GM12891 (cell line): ENCODE data around the gene ADAMTS4.

Experiments used
- DNase-seq: peaks from one replicate; pipeline ENCODE4 v3.0.0; 2011; ENCODE audit warnings: low spot score; ENCODE audit not compliant: insufficient read length
- FAIRE-seq: peaks from 2 replicates; lab custom pipeline; 2011; peaks lifted over from hg19 to GRCh38; lab: Jason Lieb, UNC
- PAX5 ChIP-seq: IDR thresholded peaks from 2 replicates; pipeline ENCODE4 v1.6.1; 2011; ENCODE audit warnings: low read length, moderate library complexity, mild to moderate bottlenecking; ENCODE audit not compliant: insufficient read depth, severe bottlenecking
- POLR2A ChIP-seq: IDR thresholded peaks from 2 replicates; pipeline ENCODE4 v1.6.1; 2011; ENCODE audit warnings: low read depth, low read length, control low read depth
- POLR2AphosphoS5 ChIP-seq: IDR thresholded peaks from 2 replicates; pipeline ENCODE4 v1.6.1; 2011; ENCODE audit warnings: low read depth, low read length, control low read depth
- POU2F2 ChIP-seq: IDR thresholded peaks from 2 replicates; pipeline ENCODE4 v1.6.1; 2011; ENCODE audit warnings: low read depth, mild to moderate bottlenecking, control low read depth, low read length, moderate library complexity
- SPI1 ChIP-seq: IDR thresholded peaks from 2 replicates; pipeline ENCODE4 v1.6.1; 2011; ENCODE audit warnings: low read depth, low read length, control low read depth
- TAF1 ChIP-seq: IDR thresholded peaks from 2 replicates; pipeline ENCODE4 v1.6.1; 2011; ENCODE audit warnings: low read depth, low read length, control low read depth

The ADAMTS4 gene

GRCh38 chr1:161153682-161154337 lies 45.0 kb downstream of the ADAMTS4 start, which contains the start of gene UFC1:
Gene UFC1 (plus strand): TSS chr1:161153978. CDS start chr1:161153998, 20 bp downstream.
- peak; percentile 78 for DNase-seq
- FAIRE-seq: peak; percentile 94
- TF ChIP-seq POLR2A: peak; percentile 95
- peak; percentile 96 for TF ChIP-seq POLR2AphosphoS5
- TF ChIP-seq PAX5: no peak
- peak; percentile 79 for TF ChIP-seq SPI1
- TF ChIP-seq POU2F2: peak; percentile 67
- TF ChIP-seq TAF1: peak; percentile 97

- TF ChIP-seq SPI1 (no peak), POLR2AphosphoS5 (no peak), TAF1 (no peak)
- DNase-seq: no peak
- no peak for FAIRE-seq
Measured at GRCh38 chr1:161153176-161153575, 45.7 kb downstream of the ADAMTS4 start.

DNA sequence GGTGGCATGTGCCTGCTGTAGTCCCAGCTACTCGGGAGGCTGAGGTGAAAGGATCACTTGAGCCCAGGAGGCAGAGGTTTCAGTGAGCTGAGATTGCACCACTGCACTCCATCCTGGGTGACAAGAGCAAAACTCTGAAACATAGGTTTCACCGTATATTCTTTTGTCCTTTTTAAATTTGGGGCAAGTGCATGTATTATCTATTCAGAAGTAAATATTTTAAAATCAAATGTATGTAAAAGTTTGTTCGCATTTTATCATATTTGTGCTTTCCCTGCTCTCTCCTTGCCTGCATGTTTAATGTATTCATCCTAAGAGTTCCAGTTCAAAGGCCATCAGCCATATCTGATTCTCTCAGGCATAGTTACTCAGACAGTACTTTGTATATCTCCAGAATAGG lies 53.0 kb downstream of the ADAMTS4 start:
- TF ChIP-seq SPI1 (no peak), PAX5 (no peak), TAF1 (no peak), POU2F2 (no peak), POLR2A (no peak), POLR2AphosphoS5 (no peak)
- FAIRE-seq (no peak), DNase-seq (no peak)

- DNase-seq (no peak), FAIRE-seq (no peak)
- no peak for TF ChIP-seq POU2F2
- no peak for TF ChIP-seq PAX5
- no peak for TF ChIP-seq POLR2AphosphoS5
- no peak for TF ChIP-seq SPI1
- no peak for TF ChIP-seq POLR2A
- TF ChIP-seq TAF1: no peak
Measured at GRCh38 chr1:161140755-161141400, 58.0 kb downstream of the ADAMTS4 start.

DNA sequence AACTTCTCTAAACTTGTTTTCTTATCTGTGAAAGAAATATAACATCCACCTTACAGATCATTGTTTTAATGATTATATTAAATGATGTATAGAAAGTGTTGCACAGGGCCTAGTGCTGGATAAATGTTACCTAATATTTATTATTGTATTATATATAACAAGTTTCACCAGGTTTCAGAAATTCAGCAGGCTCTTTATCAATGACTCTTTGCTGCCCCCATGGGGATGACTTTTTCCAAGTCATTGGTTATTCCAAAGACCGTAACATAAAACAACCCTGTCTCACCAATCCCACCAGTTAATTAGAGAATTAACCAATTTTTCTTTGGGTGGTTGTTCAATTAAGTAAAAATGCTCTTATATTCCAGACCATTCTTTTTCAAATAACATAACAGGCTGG lies 59.1 kb downstream of the ADAMTS4 start:
- TF ChIP-seq PAX5 (no peak), SPI1 (no peak), TAF1 (no peak), POU2F2 (no peak), POLR2AphosphoS5 (no peak), POLR2A (no peak)
- no peak for DNase-seq
- FAIRE-seq: no peak

DNA sequence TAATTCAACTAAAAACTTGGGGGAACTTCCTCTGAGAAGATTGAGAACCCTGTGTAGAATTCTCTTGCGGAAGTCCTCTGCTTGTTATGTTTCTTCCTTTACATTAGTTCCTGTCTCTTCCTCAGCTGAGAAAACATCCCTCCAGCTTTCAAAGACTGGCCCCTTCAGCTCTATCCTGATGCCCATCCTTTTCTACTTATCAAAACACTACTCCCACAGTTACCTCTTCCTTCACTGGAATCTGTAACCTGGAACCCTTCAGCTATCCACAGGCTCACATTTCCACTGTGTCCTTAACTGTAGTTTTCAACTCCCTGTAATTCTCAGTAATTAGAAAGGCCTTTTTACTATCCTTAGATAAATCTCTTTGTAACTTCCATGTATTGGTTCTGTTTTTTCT lies 60.4 kb downstream of the ADAMTS4 start:
- no peak for TF ChIP-seq SPI1
- no peak for TF ChIP-seq POLR2AphosphoS5
- TF ChIP-seq POU2F2: no peak
- TF ChIP-seq POLR2A: no peak
- no peak for TF ChIP-seq PAX5
- no peak for TF ChIP-seq TAF1
- DNase-seq (no peak), FAIRE-seq (no peak)

- TF ChIP-seq TAF1 (no peak), PAX5 (no peak), POLR2AphosphoS5 (no peak), SPI1 (no peak), POLR2A (no peak), POU2F2 (no peak)
- FAIRE-seq (no peak), DNase-seq (no peak)
Measured at GRCh38 chr1:161137881-161138280, 61.0 kb downstream of the ADAMTS4 start.
